ENCODE measurements around the gene PBOV1.

GRCh38 chr6:138248878-138249277 is 30.6 kb upstream of the PBOV1 start:
- TF ChIP-seq, protein P1, sequence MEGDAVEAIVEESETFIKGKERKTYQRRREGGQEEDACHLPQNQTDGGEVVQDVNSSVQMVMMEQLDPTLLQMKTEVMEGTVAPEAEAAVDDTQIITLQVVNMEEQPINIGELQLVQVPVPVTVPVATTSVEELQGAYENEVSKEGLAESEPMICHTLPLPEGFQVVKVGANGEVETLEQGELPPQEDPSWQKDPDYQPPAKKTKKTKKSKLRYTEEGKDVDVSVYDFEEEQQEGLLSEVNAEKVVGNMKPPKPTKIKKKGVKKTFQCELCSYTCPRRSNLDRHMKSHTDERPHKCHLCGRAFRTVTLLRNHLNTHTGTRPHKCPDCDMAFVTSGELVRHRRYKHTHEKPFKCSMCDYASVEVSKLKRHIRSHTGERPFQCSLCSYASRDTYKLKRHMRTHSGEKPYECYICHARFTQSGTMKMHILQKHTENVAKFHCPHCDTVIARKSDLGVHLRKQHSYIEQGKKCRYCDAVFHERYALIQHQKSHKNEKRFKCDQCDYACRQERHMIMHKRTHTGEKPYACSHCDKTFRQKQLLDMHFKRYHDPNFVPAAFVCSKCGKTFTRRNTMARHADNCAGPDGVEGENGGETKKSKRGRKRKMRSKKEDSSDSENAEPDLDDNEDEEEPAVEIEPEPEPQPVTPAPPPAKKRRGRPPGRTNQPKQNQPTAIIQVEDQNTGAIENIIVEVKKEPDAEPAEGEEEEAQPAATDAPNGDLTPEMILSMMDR (IDR thresholded peaks at IDR 0.05) = no peak
- no peak for TF ChIP-seq POLR2A (IDR thresholded peaks at IDR 0.05)
